Left ventricle myocardium inferior (tissue), 1 donor: ENCODE measurements around the gene EXTL1. TPM values are rescaled to one million over a fixed set of nuclear protein-coding genes. Genes with fewer than 3 reads are reported as not detected.

Experiments used
- DNase-seq: peaks from one replicate; pipeline ENCODE4 v3.0.0-alpha.2; 2020
- H3K27ac ChIP-seq: fragments of 200-600 bp; replicated peaks from 2 replicates; pipeline ENCODE4 v1.8.0; 2021
- H3K27me3 ChIP-seq: fragments of 200-600 bp; 2 replicates; pipeline ENCODE4 v1.8.0; 2021; ENCODE audit warnings: low read depth
- H3K36me3 ChIP-seq: fragments of 200-600 bp; 2 replicates; pipeline ENCODE4 v1.8.0; 2021
- H3K4me1 ChIP-seq: fragments of 200-600 bp; 2 replicates; pipeline ENCODE4 v1.8.0; 2021
- H3K4me3 ChIP-seq: fragments of 200-600 bp; 2 replicates; pipeline ENCODE4 v1.8.0; 2021; ENCODE audit warnings: mild to moderate bottlenecking, moderate library complexity
- H3K9me3 ChIP-seq: fragments of 200-600 bp; replicated peaks from 2 replicates; pipeline ENCODE4 v1.8.0; 2021
- intact Hi-C: fragments of 100-400 bp; cut with micrococcal nuclease; formaldehyde crosslinking; loops from one replicate; pipeline ENCODE4 v1.11.0; 2022
- total RNA-seq: library from RNA; stranded (reverse); fragmentation: NEBNext Ultra II Directional; extraction: Animal tissue kit (Norgen Biotek cat#: 25700); gene quantifications from one replicate; pipeline ENCODE4 v1.2.1, GENCODE V29; 2021
- TF ChIP-seq, protein P1 (sequence below): fragments of 200-600 bp; IDR thresholded peaks from 2 replicates; pipeline ENCODE4 v1.8.0; 2021; ENCODE audit warnings: antibody characterized with exemption, mild to moderate bottlenecking, borderline replicate concordance
- donor health status: DM: no; HTN: yes; CAD: no; lungs with severe emphysema.

The EXTL1 gene
- total RNA-seq, 1 donor from 2014 or later, result 11.3 TPM

DNA sequence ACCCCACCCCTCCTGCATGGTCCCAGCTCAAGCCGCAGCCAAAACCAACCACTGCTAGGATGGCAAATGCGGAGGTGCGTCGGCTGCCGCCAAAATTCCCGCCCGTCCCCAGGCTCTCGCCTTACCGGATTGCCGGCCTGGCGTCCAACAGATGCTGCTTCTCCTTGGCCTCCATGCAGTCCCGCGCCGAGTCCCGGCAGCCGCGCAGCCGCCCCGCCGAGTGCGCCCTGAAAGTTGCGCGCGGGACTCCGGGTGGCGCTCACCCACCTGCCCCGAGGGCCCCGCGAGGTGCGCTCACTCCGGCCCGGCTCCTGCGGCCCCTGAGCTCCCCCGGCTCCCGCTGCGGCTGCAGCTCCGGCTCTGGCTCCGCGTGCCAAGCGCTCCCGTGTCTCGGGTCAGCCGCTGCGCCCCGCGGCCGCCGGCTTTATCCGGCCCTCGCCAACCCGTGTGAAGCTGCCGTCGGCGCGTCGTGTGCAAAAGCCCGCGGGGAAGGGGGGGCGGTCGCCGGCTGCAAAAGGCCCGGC lies 24.2 kb downstream of the EXTL1 start, which contains the start of gene SLC30A2:
TSS of gene SLC30A2 (minus strand) at position 397 of the 524 bp plus-strand sequence. CDS start at position 175, 222 bp downstream.
- intact Hi-C loops, result no loop called here
- peak within 1 kb of the TSS; percentile 62 for H3K4me3 ChIP-seq
- TF ChIP-seq, protein P1, sequence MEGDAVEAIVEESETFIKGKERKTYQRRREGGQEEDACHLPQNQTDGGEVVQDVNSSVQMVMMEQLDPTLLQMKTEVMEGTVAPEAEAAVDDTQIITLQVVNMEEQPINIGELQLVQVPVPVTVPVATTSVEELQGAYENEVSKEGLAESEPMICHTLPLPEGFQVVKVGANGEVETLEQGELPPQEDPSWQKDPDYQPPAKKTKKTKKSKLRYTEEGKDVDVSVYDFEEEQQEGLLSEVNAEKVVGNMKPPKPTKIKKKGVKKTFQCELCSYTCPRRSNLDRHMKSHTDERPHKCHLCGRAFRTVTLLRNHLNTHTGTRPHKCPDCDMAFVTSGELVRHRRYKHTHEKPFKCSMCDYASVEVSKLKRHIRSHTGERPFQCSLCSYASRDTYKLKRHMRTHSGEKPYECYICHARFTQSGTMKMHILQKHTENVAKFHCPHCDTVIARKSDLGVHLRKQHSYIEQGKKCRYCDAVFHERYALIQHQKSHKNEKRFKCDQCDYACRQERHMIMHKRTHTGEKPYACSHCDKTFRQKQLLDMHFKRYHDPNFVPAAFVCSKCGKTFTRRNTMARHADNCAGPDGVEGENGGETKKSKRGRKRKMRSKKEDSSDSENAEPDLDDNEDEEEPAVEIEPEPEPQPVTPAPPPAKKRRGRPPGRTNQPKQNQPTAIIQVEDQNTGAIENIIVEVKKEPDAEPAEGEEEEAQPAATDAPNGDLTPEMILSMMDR, result no peak
- H3K9me3 ChIP-seq, result no peaks in the 10 kb centered on the region
- H3K36me3 ChIP-seq, result no peaks in the 10 kb centered on the region
- peaks cover 47% of the 10 kb centered on the region for H3K4me1 ChIP-seq
- peak within 1 kb of the TSS; percentile 69 for H3K27ac ChIP-seq
- DNase-seq, result no peak
- H3K27me3 ChIP-seq, result peaks cover 85% of the 10 kb centered on the region

DNA sequence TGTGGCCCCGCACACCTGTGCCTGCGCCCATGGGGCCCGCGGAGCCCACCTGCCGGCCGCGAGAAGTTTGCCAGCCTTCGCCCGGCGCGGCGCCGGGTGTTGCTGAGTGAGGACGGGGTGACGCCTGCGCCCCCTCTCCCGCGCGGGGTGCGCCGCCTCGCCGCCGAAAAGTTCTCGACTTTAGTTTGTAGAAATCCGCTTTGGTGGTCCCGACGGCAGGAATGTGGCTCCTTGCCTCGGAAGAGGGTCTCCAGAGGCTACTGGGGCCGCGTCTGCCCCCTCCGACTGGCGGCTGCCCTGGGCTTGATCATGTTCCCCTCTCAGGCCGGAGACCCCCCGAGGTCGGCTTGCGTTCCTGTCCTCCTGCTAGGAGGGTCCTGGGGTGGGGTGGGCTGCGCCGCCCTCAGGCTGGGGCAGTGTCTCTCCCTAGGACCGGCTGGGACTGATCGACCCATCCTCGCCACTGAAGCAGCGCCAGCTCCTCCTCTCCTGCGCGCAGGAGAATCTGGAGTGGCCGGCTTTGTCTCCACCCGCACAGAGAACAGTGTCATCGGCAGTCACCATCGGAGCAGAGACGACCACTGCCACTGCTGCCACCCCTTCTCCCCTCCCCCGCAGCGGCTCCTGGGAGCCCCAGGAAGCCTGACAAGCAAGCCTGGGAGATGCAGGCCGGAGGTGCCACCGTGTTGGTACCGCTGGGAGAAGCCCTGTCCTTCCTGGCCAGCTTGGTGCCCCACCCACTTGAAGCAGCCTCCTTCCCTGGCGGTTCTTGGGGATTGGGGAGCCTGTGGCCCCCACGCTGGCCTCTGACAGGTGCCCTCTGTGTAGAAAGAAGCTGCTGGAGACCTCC lies 24.9 kb downstream of the EXTL1 start:
- Histone ChIP-seq H3K27ac (peak overlapping the region; percentile 69), H3K36me3 (peaks cover under 1% of the 10 kb centered on the region), H3K27me3 (peaks cover 85% of the 10 kb centered on the region), H3K4me3 (peak overlapping the region; percentile 62), H3K4me1 (peaks cover 50% of the 10 kb centered on the region), H3K9me3 (no peaks in the 10 kb centered on the region)
- DNase-seq, result no peak
- TF ChIP-seq, protein P1, result no peak
- intact Hi-C loops, result no loop called here

DNA sequence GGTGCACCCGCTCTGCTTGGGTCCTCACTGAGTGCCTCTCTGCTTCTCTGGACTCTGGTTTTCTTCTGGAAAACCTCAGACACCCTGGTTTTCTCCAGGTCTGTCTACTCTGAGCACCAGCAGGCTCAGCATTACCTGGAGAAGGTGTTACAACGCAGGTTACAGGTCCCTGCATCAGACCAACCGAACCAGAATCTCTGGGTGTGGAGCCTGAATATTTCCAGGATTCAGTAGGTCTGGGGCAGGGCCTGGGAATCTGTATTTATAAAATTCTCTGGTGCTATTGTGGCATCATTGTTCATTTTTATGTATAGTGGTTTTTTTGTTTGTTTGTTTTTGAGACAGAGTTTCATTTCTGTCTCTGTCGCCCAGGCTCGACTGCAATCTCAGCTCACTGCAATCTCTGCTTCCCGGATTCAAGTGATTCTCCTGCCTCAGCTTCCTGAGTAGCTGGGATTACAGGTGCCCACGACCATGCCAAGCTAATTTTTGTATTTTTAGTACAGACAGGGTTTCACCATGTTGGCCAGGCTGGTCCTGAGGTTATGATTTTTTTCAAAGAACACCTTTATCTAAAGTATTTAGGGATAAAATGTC lies 25.8 kb downstream of the EXTL1 start:
- Histone ChIP-seq H3K27ac (no peak overlapping the region), H3K4me1 (peaks cover 59% of the 10 kb centered on the region), H3K9me3 (no peaks in the 10 kb centered on the region), H3K4me3 (no peak overlapping the region), H3K27me3 (peaks cover 80% of the 10 kb centered on the region), H3K36me3 (peaks cover 6% of the 10 kb centered on the region)
- no peak for DNase-seq
- TF ChIP-seq, protein P1, result no peak
- intact Hi-C loops, result no loop called here

DNA sequence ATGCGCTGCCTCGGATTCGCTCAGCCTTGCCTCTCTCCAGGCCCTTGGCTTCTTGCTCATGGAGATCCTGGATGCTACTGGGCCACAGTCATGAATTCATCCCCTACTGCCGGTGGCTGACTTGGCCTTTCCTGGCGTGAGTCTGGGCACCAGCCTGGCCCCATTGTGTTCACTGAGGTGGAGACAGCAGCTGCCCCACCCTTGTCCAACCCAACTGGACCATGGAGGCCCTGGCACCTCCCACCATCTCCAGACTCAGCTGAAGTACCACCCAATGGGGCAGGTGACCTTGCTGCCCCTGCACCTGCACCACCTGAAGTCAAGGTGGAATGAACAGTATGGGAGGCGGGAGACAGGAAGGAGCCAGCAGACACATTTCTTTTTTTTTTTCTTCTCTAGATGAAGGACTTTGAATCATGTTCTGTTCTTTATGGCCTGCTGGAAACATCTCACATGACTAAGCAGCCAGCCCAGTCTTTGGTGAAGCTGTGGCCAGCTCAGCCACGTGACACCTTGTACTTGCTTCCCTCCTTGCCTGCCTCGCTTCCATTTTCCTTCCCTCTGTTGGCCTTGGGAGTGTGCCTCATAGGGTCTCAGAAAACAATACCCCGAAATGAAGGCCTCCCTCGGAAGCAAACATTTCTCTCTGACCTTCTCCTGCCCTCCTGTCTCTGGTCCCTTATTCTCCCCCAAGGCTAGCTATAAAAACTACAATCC lies 28.1 kb downstream of the EXTL1 start:
- intact Hi-C loops, result no loop called here
- H3K27ac ChIP-seq, result peak overlapping the region; percentile 74

More for the DNA sequence above, 28.1 kb downstream of the EXTL1 start:
- no peak overlapping the region for H3K4me3 ChIP-seq
- H3K4me1 ChIP-seq, result peaks cover 61% of the 10 kb centered on the region
- no peak for DNase-seq
- H3K9me3 ChIP-seq, result no peaks in the 10 kb centered on the region
- peaks cover 78% of the 10 kb centered on the region for H3K27me3 ChIP-seq
- TF ChIP-seq, protein P1, result no peak
- H3K36me3 ChIP-seq, result peaks cover 27% of the 10 kb centered on the region
